Panc1 (cell line): ENCODE measurements around the gene GPR84. TPM values are rescaled to one million over a fixed set of nuclear protein-coding genes. Genes with fewer than 3 reads are reported as not detected.
A peak's percentile ranks its signal among the peaks of the same experiment; 100 is the strongest.
"Not testable (repeated sequence)": the region's sequence is repeated elsewhere in the genome, so short reads cannot be mapped to it uniquely, and the experiment has no call there.

Source experiments
- ATAC-seq: fragments of 200-7000 bp; cut with Tn5 transposase; 2 replicates; pipeline ENCODE4 v1.9.1; 2020; ENCODE audit warnings: mild to moderate bottlenecking, moderate library complexity
- BruUV-seq: library from RNA; stranded (reverse); fragments of 400-500 nt; replicated peaks from 2 replicates; lab custom pipeline; 2021; lab: Mats Ljungman, UMichigan
- CTCF ChIA-PET: fragments of 300-600 bp; sonication (Branson Sonifier 250); formaldehyde crosslinking; loops from one replicate; lab custom pipeline; 2022; ENCODE audit warnings: antibody characterized with exemption; lab: Charles Lee
- POLR2A ChIA-PET: fragments of 300-600 bp; sonication (Branson Sonifier 250); formaldehyde crosslinking; loops from one replicate; lab custom pipeline; 2022; ENCODE audit warnings: antibody characterized with exemption; lab: Charles Lee
- DNase-seq: peaks from one replicate; pipeline ENCODE4 v3.0.0-alpha.2; 2010; ENCODE audit warnings: low read depth, low spot score
- H3K27ac ChIP-seq: 2 replicates; pipeline ENCODE4 v1.5.1; 2011; ENCODE audit warnings: mild to moderate bottlenecking, low read length, inconsistent platforms
- H3K27me3 ChIP-seq: fragments of 200-500 bp; sonication (Bioruptor generic); 2 replicates; pipeline ENCODE4 v1.6.0; 2014; ENCODE audit warnings: low read length, inconsistent platforms; ENCODE audit not compliant: control insufficient read depth, insufficient read depth
- H3K36me3 ChIP-seq: fragments of 200-500 bp; sonication (Bioruptor generic); 2 replicates; pipeline ENCODE4 v1.5.1; 2014; ENCODE audit warnings: inconsistent platforms, mild to moderate bottlenecking, low read length, moderate library complexity; ENCODE audit not compliant: control insufficient read depth, insufficient read depth
- H3K4me1 ChIP-seq: 2 replicates; pipeline ENCODE4 v1.5.1; 2011; ENCODE audit warnings: inconsistent platforms, mild to moderate bottlenecking, low read length, moderate library complexity; ENCODE audit not compliant: control insufficient read depth, insufficient read depth
- H3K4me3 ChIP-seq, 2 experiments: 2 replicates each; pipeline ENCODE4 v1.5.1; 2011 to 2012; ENCODE audit warnings: low read depth in 2 of 2, low read length in 2 of 2, mild to moderate bottlenecking in 2 of 2, inconsistent platforms in 1 of 2, moderate library complexity in 1 of 2
- H3K9me3 ChIP-seq: fragments of 200-500 bp; sonication (Bioruptor generic); 2 replicates; pipeline ENCODE4 v1.5.1; 2014; ENCODE audit warnings: low read depth, mild to moderate bottlenecking, inconsistent platforms, low read length, moderate library complexity; ENCODE audit not compliant: control insufficient read depth, insufficient read depth
- CTCF ChIP-seq: fragments of 450-650 bp; IDR thresholded peaks from 2 replicates; pipeline ENCODE4 v1.5.1; 2017; ENCODE audit warnings: mild to moderate bottlenecking
- POLR2AphosphoS5 ChIP-seq: IDR thresholded peaks from 2 replicates; pipeline ENCODE4 v1.6.1; 2012; ENCODE audit warnings: mild to moderate bottlenecking, low read depth, low read length, moderate library complexity
- SIN3A ChIP-seq: IDR thresholded peaks from 2 replicates; pipeline ENCODE4 v1.6.1; 2012; ENCODE audit warnings: low read depth, mild to moderate bottlenecking, low read length, moderate library complexity, borderline replicate concordance; ENCODE audit not compliant: insufficient read depth
- TCF7L2 ChIP-seq: IDR thresholded peaks from 2 replicates; pipeline ENCODE4 v1.6.1; 2011; ENCODE audit warnings: mild to moderate bottlenecking, low read depth, low read length, inconsistent platforms
- in situ Hi-C: cut with HindIII; loops from 2 replicates; pipeline ENCODE4 v1.10.0; 2016; ENCODE audit warnings: low sequenced_read_pairs, low pct_unique_long_range_greater_than_20kb
- intact Hi-C: fragments of 100-400 bp; cut with micrococcal nuclease; formaldehyde crosslinking; loops from one replicate; pipeline ENCODE4 v1.10.0; 2022; ENCODE audit not compliant: unreplicated experiment
- total RNA-seq: library from RNA; stranded (reverse); gene quantifications from one replicate; pipeline ENCODE4 v1.2.1, GENCODE V29; 2021; ENCODE audit not compliant: unreplicated experiment
- TF ChIP-seq, protein P1 (sequence below), 2 experiments: IDR thresholded peaks; 2 replicates each; pipeline ENCODE4 v1.6.1; 2011 to 2012; ENCODE audit warnings: low read depth in 2 of 2, control low read depth in 1 of 2, low read length in 1 of 2, mild to moderate bottlenecking in 1 of 2, moderate library complexity in 1 of 2; ENCODE audit not compliant: insufficient read depth in 1 of 2

GPR84 gene
- total RNA-seq, 1 experiment from 2014 or later, result not detected

DNA sequence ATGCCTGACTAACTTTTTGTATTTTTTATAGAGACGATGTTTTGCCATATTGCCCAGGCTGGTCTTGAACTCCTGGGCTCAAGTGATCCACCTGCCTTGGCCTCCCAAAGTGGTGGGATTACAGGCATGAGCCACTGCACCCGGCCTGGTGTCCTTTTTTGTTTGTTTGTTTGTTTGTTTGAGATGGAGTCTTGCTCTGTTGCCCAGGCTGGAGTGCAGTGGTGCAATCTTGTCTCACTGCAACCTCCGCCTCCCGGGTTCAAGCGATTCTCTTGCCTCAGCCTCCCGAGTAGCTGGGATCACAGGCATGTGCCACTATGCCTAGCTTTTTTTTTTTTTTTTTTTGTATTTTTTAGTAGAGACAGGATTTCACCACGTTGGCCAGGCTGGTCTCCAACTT is 10.0 kb downstream of the GPR84 start:
- POLR2A ChIA-PET, ATAC-seq, in situ Hi-C loops, intact Hi-C loops, H3K9me3 ChIP-seq, H3K4me3 ChIP-seq, H3K27me3 ChIP-seq, DNase-seq, H3K27ac ChIP-seq, H3K36me3 ChIP-seq, BruUV-seq: not testable (repeated sequence)
- CTCF ChIA-PET, result interaction anchor here (0.6 kb wide), 1 partner anchor 15 kb away, joined by 5 read pairs; no protein-coding TSS in a partner anchor
- peaks cover 23% of the 10 kb centered on the region for H3K4me1 ChIP-seq

DNA sequence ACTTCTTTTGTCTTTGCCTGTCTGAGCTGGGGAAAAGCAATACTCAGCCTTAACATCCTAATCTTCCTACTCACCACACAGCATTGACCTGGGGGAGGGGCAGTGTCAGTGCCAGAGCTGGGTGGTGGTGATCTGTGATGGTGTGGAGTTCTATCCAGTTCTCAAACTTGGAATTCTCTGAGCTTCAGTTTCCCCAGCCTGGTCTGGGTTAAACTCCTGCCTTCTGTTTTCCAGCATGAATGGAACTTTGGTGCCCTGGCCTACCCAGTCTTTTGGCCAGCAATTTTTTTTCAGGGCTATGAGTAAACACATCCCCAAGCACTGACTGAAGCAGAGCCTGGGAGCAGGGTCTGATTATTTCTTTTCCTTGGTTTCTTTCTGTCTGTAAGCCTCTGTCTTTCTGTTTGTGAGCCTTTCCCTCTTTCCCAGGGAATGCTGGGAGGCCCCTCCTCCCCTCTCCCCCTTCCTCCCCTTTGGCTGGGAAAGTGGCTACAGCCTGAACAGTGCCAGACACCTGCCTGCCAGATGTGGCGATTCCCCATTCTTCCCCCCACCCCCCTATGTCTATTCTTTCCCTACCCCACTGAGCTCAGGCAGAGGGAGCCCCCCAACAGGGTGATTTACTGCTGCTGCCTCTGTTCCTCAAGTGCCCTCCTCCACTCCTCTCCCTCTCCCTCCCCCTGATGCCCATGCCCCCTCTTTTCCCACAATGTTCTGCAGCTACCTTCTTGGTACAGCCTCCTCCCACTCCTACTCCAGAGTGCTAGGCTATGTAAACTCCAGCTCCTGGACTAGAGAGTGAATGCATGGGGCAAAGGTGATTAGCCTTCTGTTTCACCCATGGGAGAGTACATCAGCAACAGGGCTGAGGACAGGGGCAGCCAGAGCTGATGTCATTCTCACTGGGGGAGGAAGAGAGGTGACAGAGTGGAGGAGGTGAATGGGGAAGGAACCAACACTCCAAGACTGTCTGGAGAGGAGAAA is 11.1 kb downstream of the GPR84 start:
- no peak for DNase-seq
- Histone ChIP-seq H3K27me3 (no peaks in the 10 kb centered on the region), H3K36me3 (peaks cover 10% of the 10 kb centered on the region), H3K9me3 (no peaks in the 10 kb centered on the region), H3K4me1 (peaks cover 18% of the 10 kb centered on the region), H3K27ac (no peak overlapping the region), H3K4me3 (no peak overlapping the region)
- no TSS peak for BruUV-seq
- TF ChIP-seq TCF7L2, result no peak
- TF ChIP-seq SIN3A, result no peak
- TF ChIP-seq, protein P1, sequence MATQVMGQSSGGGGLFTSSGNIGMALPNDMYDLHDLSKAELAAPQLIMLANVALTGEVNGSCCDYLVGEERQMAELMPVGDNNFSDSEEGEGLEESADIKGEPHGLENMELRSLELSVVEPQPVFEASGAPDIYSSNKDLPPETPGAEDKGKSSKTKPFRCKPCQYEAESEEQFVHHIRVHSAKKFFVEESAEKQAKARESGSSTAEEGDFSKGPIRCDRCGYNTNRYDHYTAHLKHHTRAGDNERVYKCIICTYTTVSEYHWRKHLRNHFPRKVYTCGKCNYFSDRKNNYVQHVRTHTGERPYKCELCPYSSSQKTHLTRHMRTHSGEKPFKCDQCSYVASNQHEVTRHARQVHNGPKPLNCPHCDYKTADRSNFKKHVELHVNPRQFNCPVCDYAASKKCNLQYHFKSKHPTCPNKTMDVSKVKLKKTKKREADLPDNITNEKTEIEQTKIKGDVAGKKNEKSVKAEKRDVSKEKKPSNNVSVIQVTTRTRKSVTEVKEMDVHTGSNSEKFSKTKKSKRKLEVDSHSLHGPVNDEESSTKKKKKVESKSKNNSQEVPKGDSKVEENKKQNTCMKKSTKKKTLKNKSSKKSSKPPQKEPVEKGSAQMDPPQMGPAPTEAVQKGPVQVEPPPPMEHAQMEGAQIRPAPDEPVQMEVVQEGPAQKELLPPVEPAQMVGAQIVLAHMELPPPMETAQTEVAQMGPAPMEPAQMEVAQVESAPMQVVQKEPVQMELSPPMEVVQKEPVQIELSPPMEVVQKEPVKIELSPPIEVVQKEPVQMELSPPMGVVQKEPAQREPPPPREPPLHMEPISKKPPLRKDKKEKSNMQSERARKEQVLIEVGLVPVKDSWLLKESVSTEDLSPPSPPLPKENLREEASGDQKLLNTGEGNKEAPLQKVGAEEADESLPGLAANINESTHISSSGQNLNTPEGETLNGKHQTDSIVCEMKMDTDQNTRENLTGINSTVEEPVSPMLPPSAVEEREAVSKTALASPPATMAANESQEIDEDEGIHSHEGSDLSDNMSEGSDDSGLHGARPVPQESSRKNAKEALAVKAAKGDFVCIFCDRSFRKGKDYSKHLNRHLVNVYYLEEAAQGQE (IDR thresholded peaks at IDR 0.05; ENCODE audit: insufficient read depth in 1 of 2, low read depth in 2 of 2, low read length in 1 of 2), result no peak
- no peak for TF ChIP-seq CTCF
- no peak for TF ChIP-seq POLR2AphosphoS5
- in situ Hi-C loops, result no loop called here
- CTCF ChIA-PET, result interaction anchor here (0.7 to 0.8 kb wide), 2 partner anchors 15 to 81 kb away, joined by 6 to 8 read pairs; no protein-coding TSS in a partner anchor
- intact Hi-C loops, result no loop called here
- 0 out of 2 replicates have a peak, but pooled peaks have one; percentile 21 for ATAC-seq
- POLR2A ChIA-PET, result interaction anchor here (0.7 kb wide), 2 partner anchors 17 to 81 kb away, joined by 4 read pairs; no protein-coding TSS in a partner anchor
